Nephron (organoid): ENCODE results near the gene GLIS1.

Experiments used
- H3K27ac Mint-ChIP-seq, 3 experiments: 2 replicates each; pipeline ENCODE4 v1.8.0; 2020; ENCODE audit warnings: mixed read lengths in 3 of 3, mild to moderate bottlenecking in 2 of 3, moderate library complexity in 1 of 3
- H3K27me3 Mint-ChIP-seq: 2 replicates; pipeline ENCODE4 v1.8.0; 2021; ENCODE audit warnings: low read depth, mild to moderate bottlenecking, moderate library complexity, mixed read lengths
- H3K36me3 Mint-ChIP-seq: 2 replicates; pipeline ENCODE4 v1.8.0; 2020; ENCODE audit warnings: low read depth, mixed read lengths
- H3K4me1 Mint-ChIP-seq: 2 replicates; pipeline ENCODE4 v1.8.0; 2020; ENCODE audit warnings: mixed read lengths
- H3K4me3 Mint-ChIP-seq, 3 experiments: 2 replicates each; pipeline ENCODE4 v1.8.0; 2020; ENCODE audit warnings: mild to moderate bottlenecking in 3 of 3, mixed read lengths in 3 of 3, moderate library complexity in 2 of 3
- H3K9me3 Mint-ChIP-seq: 2 replicates; pipeline ENCODE4 v1.8.0; 2020; ENCODE audit warnings: mixed read lengths
- TF ChIP-seq, protein P1 (sequence below), 3 experiments: fragments of 200-600 bp; sonication (generic); IDR thresholded peaks; one replicate each; pipeline ENCODE4 v1.5.0; 2021; ENCODE audit warnings: antibody characterized with exemption in 3 of 3; ENCODE audit not compliant: unreplicated experiment in 3 of 3

Gene GLIS1

DNA sequence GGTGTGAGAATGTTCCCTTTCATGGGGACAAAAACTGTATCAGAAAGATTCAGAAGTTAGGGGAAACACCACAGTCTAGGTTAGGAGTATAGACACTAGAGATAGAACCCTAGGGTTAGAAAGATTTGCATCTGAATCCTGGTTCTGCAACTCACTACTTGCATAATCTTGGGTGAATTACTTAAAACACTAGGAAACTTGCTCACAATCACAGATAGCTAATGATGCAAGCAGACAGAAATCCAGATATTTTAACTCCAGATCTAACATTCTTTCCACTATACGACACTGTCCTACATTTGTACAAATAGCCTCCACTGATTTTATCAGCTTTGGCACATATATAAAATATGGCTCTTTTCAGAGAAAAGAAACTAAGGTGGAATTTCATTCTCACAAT, 30.8 kb upstream of the GLIS1 start:
- Mint-ChIP-seq H3K4me3 (no peak overlapping the region), H3K36me3 (peaks cover 6% of the 10 kb centered on the region), H3K27me3 (no peaks in the 10 kb centered on the region), H3K4me1 (no peaks in the 10 kb centered on the region), H3K9me3 (no peaks in the 10 kb centered on the region), H3K27ac (no peak overlapping the region)
- TF ChIP-seq, protein P1, sequence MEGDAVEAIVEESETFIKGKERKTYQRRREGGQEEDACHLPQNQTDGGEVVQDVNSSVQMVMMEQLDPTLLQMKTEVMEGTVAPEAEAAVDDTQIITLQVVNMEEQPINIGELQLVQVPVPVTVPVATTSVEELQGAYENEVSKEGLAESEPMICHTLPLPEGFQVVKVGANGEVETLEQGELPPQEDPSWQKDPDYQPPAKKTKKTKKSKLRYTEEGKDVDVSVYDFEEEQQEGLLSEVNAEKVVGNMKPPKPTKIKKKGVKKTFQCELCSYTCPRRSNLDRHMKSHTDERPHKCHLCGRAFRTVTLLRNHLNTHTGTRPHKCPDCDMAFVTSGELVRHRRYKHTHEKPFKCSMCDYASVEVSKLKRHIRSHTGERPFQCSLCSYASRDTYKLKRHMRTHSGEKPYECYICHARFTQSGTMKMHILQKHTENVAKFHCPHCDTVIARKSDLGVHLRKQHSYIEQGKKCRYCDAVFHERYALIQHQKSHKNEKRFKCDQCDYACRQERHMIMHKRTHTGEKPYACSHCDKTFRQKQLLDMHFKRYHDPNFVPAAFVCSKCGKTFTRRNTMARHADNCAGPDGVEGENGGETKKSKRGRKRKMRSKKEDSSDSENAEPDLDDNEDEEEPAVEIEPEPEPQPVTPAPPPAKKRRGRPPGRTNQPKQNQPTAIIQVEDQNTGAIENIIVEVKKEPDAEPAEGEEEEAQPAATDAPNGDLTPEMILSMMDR (IDR thresholded peaks at IDR 0.05; ENCODE audit: unreplicated experiment in 3 of 3): no peak

DNA sequence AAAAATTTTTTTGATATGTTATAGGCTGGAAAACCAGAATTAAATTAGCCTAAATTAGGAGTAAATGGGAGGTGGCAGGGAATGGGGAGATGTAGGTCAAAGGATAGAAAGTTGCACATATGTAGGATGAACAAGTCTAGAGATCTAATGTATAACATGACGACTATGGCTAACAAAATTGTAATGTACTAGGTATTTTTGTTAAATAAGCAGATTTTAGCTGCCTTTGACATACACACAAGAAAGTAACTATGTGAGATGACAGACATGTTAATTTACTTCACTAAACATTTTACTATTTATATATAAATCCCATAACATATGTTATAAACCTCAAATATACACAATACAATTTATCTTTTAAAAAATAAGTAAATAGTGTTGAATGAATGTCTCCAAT, 30.2 kb upstream of the GLIS1 start:
- H3K36me3 Mint-ChIP-seq: peaks cover 6% of the 10 kb centered on the region
- no peaks in the 10 kb centered on the region for H3K27me3 Mint-ChIP-seq
- no peak overlapping the region for H3K27ac Mint-ChIP-seq
- H3K9me3 Mint-ChIP-seq: no peaks in the 10 kb centered on the region
- H3K4me3 Mint-ChIP-seq: no peak overlapping the region
- H3K4me1 Mint-ChIP-seq: no peaks in the 10 kb centered on the region
- TF ChIP-seq, protein P1 (IDR thresholded peaks at IDR 0.05; ENCODE audit: unreplicated experiment in 3 of 3): no peak

DNA sequence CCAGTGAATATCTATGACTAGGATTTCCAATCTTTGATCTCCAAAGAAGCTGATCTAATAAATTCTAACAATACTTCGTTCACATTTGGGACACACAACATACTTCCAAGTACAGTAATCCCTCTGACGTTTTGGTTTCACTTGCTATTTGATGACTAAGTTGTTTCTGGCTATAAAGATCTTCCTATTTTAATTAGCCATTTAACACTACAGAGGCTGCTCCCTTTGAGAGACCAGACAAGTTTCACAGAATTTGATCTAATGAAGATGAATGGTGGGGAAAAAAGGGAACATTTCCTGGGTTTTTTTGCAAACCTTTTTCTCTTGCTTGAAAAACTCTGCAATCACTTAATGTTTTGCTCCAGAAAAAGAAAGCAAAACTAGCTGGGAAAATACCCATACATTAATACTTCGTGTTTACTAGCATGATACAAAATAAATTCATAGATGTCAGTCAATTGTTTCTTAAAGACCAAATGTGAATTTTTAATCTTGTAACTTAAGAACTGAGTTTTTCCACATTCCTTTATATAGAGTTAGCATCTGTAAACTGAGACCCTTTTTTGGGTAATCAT, 28.0 kb upstream of the GLIS1 start:
- H3K4me1 Mint-ChIP-seq: no peaks in the 10 kb centered on the region
- peaks cover 9% of the 10 kb centered on the region for H3K36me3 Mint-ChIP-seq
- no peak overlapping the region for H3K27ac Mint-ChIP-seq
- no peak overlapping the region for H3K4me3 Mint-ChIP-seq
- TF ChIP-seq, protein P1 (IDR thresholded peaks at IDR 0.05; ENCODE audit: unreplicated experiment in 3 of 3): no peak
- no peaks in the 10 kb centered on the region for H3K9me3 Mint-ChIP-seq
- no peaks in the 10 kb centered on the region for H3K27me3 Mint-ChIP-seq

DNA sequence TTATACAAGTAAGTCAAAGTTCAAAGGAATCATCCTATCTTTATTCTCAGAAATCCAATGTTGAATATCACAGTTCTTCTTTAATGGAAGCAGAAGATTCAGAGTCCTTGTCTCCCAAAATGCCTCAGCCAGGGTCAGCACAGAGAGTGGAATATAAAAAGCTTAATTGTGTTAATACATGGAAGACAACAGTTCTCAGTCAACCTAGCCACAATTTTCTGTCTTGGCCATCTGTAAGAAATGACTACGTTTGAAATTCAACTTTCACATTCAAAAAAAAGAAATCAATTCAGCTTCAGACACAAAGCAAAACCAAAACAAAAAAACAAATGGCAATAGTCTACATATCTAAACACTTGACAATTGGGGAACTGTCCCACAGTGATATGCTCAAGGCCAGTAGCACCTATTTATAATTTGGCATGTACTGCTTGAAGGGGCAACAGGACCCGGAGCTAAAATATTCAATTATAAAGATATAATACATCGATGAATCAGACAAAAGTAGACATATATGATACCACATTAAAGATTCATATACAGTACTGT, 27.3 kb upstream of the GLIS1 start:
- Mint-ChIP-seq H3K9me3 (no peaks in the 10 kb centered on the region), H3K36me3 (peaks cover 10% of the 10 kb centered on the region), H3K4me3 (no peak overlapping the region), H3K27ac (no peak overlapping the region), H3K4me1 (no peaks in the 10 kb centered on the region), H3K27me3 (no peaks in the 10 kb centered on the region)
- TF ChIP-seq, protein P1 (IDR thresholded peaks at IDR 0.05; ENCODE audit: unreplicated experiment in 3 of 3): no peak

DNA sequence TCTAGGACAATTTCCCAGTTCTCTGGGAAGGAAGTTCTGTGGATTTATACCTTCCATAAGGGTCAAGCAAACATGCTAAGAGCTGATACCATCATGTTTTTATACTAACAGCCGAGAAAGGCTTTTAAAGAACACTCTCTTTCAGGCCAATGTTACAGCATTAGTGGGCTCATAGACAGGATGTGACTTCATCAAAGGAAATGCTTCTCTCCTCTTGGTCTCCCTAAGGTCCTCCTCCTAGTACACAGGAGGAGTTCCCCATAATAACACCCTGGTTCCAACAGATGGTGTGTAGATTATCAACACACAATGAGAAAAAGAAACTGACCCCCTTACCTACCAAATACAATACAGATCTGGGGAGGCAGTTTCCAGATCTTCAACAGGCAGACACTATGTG, 26.7 kb upstream of the GLIS1 start:
- peak overlapping the region in 1 of 3 experiments; percentile 40 for H3K27ac Mint-ChIP-seq
- H3K27me3 Mint-ChIP-seq: no peaks in the 10 kb centered on the region
- TF ChIP-seq, protein P1 (IDR thresholded peaks at IDR 0.05; ENCODE audit: unreplicated experiment in 3 of 3): no peak
- H3K4me3 Mint-ChIP-seq: no peak overlapping the region
- H3K36me3 Mint-ChIP-seq: peaks cover 4% of the 10 kb centered on the region
- H3K9me3 Mint-ChIP-seq: no peaks in the 10 kb centered on the region
- no peaks in the 10 kb centered on the region for H3K4me1 Mint-ChIP-seq

DNA sequence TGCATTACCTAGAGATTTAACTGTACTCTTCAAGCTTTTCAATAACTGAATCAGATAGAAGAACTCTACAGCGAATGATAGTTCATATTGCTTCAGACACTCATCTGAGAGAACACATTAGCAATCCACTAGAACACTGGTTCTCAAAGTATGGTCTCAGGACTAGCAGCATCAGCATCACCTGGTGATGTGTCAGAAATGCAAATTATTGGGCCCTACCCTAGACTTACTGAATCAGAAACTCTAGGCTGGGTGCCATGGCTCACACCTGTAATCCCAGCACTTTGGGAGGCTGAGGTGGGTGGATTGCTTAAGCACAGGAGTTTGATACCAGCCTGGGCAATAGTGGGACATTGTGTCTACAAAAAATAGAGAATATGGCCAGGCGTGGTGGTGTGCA, 24.9 kb upstream of the GLIS1 start:
- H3K4me1 Mint-ChIP-seq: no peaks in the 10 kb centered on the region
- H3K27me3 Mint-ChIP-seq: no peaks in the 10 kb centered on the region
- no peaks in the 10 kb centered on the region for H3K9me3 Mint-ChIP-seq
- H3K27ac Mint-ChIP-seq: no peak overlapping the region
- TF ChIP-seq, protein P1 (IDR thresholded peaks at IDR 0.05; ENCODE audit: unreplicated experiment in 3 of 3): no peak
- peaks cover 4% of the 10 kb centered on the region for H3K36me3 Mint-ChIP-seq
- H3K4me3 Mint-ChIP-seq: no peak overlapping the region
